IMR-90 (cell line): ENCODE data around the gene NUP42. TPM values are rescaled to one million over a fixed set of nuclear protein-coding genes. Genes with fewer than 3 reads are reported as not detected.

Experiments used
- ATAC-seq: fragments of 200-7000 bp; cut with Tn5 transposase; 2 replicates; pipeline ENCODE4 v1.9.1; 2020; ENCODE audit warnings: low read depth, mild to moderate bottlenecking, moderate library complexity
- BruUV-seq: library from RNA; stranded (reverse); fragments of 400-500 nt; replicated peaks from 2 replicates; lab custom pipeline; 2021; lab: Mats Ljungman, UMichigan
- CTCF ChIA-PET: fragments of 300-600 bp; formaldehyde crosslinking; extraction: SDS; loops from one replicate; lab custom pipeline; 2021; ENCODE audit warnings: antibody characterized with exemption; lab: Yijun Ruan, JAX
- POLR2A ChIA-PET: fragments of 300-600 bp; sonication (Branson Sonifier 250); formaldehyde crosslinking; loops from one replicate; lab custom pipeline; 2022; ENCODE audit warnings: antibody characterized with exemption; ENCODE audit not compliant: unreplicated experiment; lab: Charles Lee
- DNase-seq: peaks from one replicate; pipeline ENCODE4 v3.0.0; 2013
- H2AFZ ChIP-seq: replicated peaks from 2 replicates; pipeline ENCODE3; 2013; ENCODE audit warnings: low read length, mild to moderate bottlenecking; ENCODE audit not compliant: poor library complexity
- H2AK5ac ChIP-seq: 2 replicates; pipeline ENCODE4 v1.6.1; 2013; ENCODE audit warnings: low read depth, low read length, inconsistent platforms
- H2AK9ac ChIP-seq: replicated peaks from 2 replicates; pipeline ENCODE3; 2013; ENCODE audit warnings: mild to moderate bottlenecking, low read depth, low read length, moderate library complexity; ENCODE audit not compliant: poor library complexity
- H2BK120ac ChIP-seq: 2 replicates; pipeline ENCODE4 v1.6.1; 2013; ENCODE audit warnings: low read depth, low read length, inconsistent platforms
- H2BK15ac ChIP-seq: 3 replicates; pipeline ENCODE4 v1.6.1; 2013; ENCODE audit warnings: low read depth, low read length, inconsistent platforms
- H2BK20ac ChIP-seq: 2 replicates; pipeline ENCODE4 v1.6.1; 2013; ENCODE audit warnings: low read depth, mild to moderate bottlenecking, inconsistent platforms, low read length, moderate library complexity
- H2BK5ac ChIP-seq: 2 replicates; pipeline ENCODE4 v1.6.1; 2013; ENCODE audit warnings: mild to moderate bottlenecking, low read depth, low read length, inconsistent platforms; ENCODE audit not compliant: poor library complexity, severe bottlenecking
- H3K14ac ChIP-seq: replicated peaks from 2 replicates; pipeline ENCODE4 v1.6.1; 2013; ENCODE audit warnings: low read depth, low read length, inconsistent platforms
- H3K18ac ChIP-seq: 2 replicates; pipeline ENCODE4 v1.6.1; 2013; ENCODE audit warnings: low read depth, low read length, control low read depth
- H3K23ac ChIP-seq: 2 replicates; pipeline ENCODE4 v1.6.1; 2013; ENCODE audit warnings: low read depth, low read length, inconsistent platforms
- H3K27ac ChIP-seq: 2 replicates; pipeline ENCODE4 v1.5.1; 2013; ENCODE audit warnings: mild to moderate bottlenecking, control low read depth, low read length; ENCODE audit not compliant: insufficient read depth
- H3K27me3 ChIP-seq: 2 replicates; pipeline ENCODE4 v1.6.1; 2013; ENCODE audit warnings: low read length; ENCODE audit not compliant: control insufficient read depth, insufficient read depth
- H3K36me3 ChIP-seq: 2 replicates; pipeline ENCODE4 v1.6.1; 2013; ENCODE audit warnings: low read length, mixed read lengths; ENCODE audit not compliant: control insufficient read depth, insufficient read depth
- H3K4ac ChIP-seq: 2 replicates; pipeline ENCODE4 v1.6.1; 2013; ENCODE audit warnings: low read depth, low read length, inconsistent platforms
- H3K4me1 ChIP-seq: 2 replicates; pipeline ENCODE4 v1.6.1; 2013; ENCODE audit warnings: low read length, mixed read lengths; ENCODE audit not compliant: control insufficient read depth, insufficient read depth
- H3K4me2 ChIP-seq: 2 replicates; pipeline ENCODE4 v1.6.1; 2013; ENCODE audit warnings: low read depth, mild to moderate bottlenecking, control low read depth, low read length, moderate library complexity
- H3K4me3 ChIP-seq: 2 replicates; pipeline ENCODE4 v1.5.1; 2013; ENCODE audit warnings: low read depth, mild to moderate bottlenecking, control low read depth, low read length, moderate library complexity; ENCODE audit not compliant: insufficient read depth
- H3K56ac ChIP-seq: 2 replicates; pipeline ENCODE4 v1.6.1; 2013; ENCODE audit warnings: low read length, inconsistent platforms; ENCODE audit not compliant: insufficient read depth; ENCODE audit errors: extremely low read depth
- H3K79me1 ChIP-seq, 2 experiments: 2 replicates each; pipeline ENCODE4 v1.6.1; 2013; ENCODE audit warnings: low read length in 2 of 2, inconsistent platforms in 1 of 2, low read depth in 1 of 2
- H3K9ac ChIP-seq: 2 replicates; pipeline ENCODE4 v1.6.1; 2013; ENCODE audit warnings: low read depth, low read length, control low read depth
- H3K9me1 ChIP-seq: 2 replicates; pipeline ENCODE4 v1.6.1; 2013; ENCODE audit warnings: low read length, inconsistent platforms; ENCODE audit not compliant: insufficient read depth
- H3K9me3 ChIP-seq: 2 replicates; pipeline ENCODE4 v1.6.1; 2013; ENCODE audit warnings: low read length; ENCODE audit not compliant: control insufficient read depth, insufficient read depth
- H4K20me1 ChIP-seq: 2 replicates; pipeline ENCODE4 v1.6.1; 2013; ENCODE audit warnings: low read length, inconsistent platforms; ENCODE audit not compliant: insufficient read depth
- H4K5ac ChIP-seq: 2 replicates; pipeline ENCODE4 v1.6.1; 2013; ENCODE audit warnings: mild to moderate bottlenecking, low read depth, low read length, control low read depth
- H4K8ac ChIP-seq, 2 experiments: 2 replicates each; pipeline ENCODE4 v1.6.1; 2013; ENCODE audit warnings: low read depth in 2 of 2, low read length in 2 of 2, control low read depth in 1 of 2, inconsistent platforms in 1 of 2
- H4K91ac ChIP-seq: 2 replicates; pipeline ENCODE4 v1.6.1; 2013; ENCODE audit warnings: low read depth, low read length, inconsistent platforms; ENCODE audit not compliant: insufficient read depth
- CEBPB ChIP-seq: IDR thresholded peaks from 2 replicates; pipeline ENCODE4 v1.6.1; 2012; ENCODE audit warnings: low read depth, low read length, improper control_type of control experiment
- FOS ChIP-seq: fragments of 150-350 bp; IDR thresholded peaks from 2 replicates; pipeline ENCODE4 v1.6.1; 2016; ENCODE audit warnings: low read depth, low read length
- MXI1 ChIP-seq: IDR thresholded peaks from 2 replicates; pipeline ENCODE4 v1.6.1; 2012; ENCODE audit warnings: low read depth, mild to moderate bottlenecking, low read length, moderate library complexity, borderline replicate concordance
- NFE2L2 ChIP-seq: fragments of 150-350 bp; IDR thresholded peaks from 2 replicates; pipeline ENCODE4 v1.6.1; 2016; ENCODE audit warnings: low read depth, mild to moderate bottlenecking, low read length
- POLR2A ChIP-seq: IDR thresholded peaks from 2 replicates; pipeline ENCODE4 v1.6.1; 2012; ENCODE audit warnings: mild to moderate bottlenecking, low read depth, low read length
- RAD21 ChIP-seq: IDR thresholded peaks from 2 replicates; pipeline ENCODE4 v1.6.1; 2012; ENCODE audit warnings: low read length, improper control_type of control experiment
- RFX5 ChIP-seq: IDR thresholded peaks from 2 replicates; pipeline ENCODE4 v1.8.0; 2012; ENCODE audit warnings: low read depth, mild to moderate bottlenecking, low read length, moderate library complexity
- WGBS, 2 experiments: methylation state at CpG; one replicate each; pipeline versions ENCODE4 v1.1.5 to v1.1.7; 2013; ENCODE audit warnings: missing lambda C conversion rate in 2 of 2; ENCODE audit not compliant: insufficient read length in 1 of 2; ENCODE audit errors: extremely low coverage in 2 of 2; 5-methylcytosine and 5-hydroxymethylcytosine counted together
- dilution Hi-C: fragments of 300-500 bp; cut with HindIII; formaldehyde crosslinking; loops from one replicate; pipeline ENCODE4 v1.14.3; 2018; ENCODE audit warnings: low sequenced_read_pairs; ENCODE audit not compliant: unreplicated experiment
- in situ Hi-C: fragments of 300-500 bp; cut with MboI; formaldehyde crosslinking; loops from 3 replicates; pipeline ENCODE4 v1.14.3; 2019; ENCODE audit warnings: low sequenced_read_pairs, inconsistent platforms, mixed read lengths
- intact Hi-C: fragments of 100-400 bp; cut with micrococcal nuclease; formaldehyde crosslinking; loops from 2 replicates; pipeline ENCODE4 v1.10.0; 2022
- polyA plus RNA-seq, 3 experiments: library from polyadenylated mRNA; depleted of rRNA; stranded (reverse); fragments of >200 nt; gene quantifications; 2 replicates each; pipeline ENCODE4 v1.2.3, GENCODE V29; 2012; ENCODE audit warnings: low replicate concordance in 1 of 3
- total RNA-seq: library from RNA; depleted of rRNA; stranded (reverse); fragments of >200 nt; gene quantifications from 2 replicates; pipeline ENCODE4 v1.2.3, GENCODE V29; 2012
- TF ChIP-seq, protein P1 (sequence below): fragments of 150-350 bp; IDR thresholded peaks from 2 replicates; pipeline ENCODE4 v1.6.1; 2017; ENCODE audit warnings: mild to moderate bottlenecking, antibody characterized with exemption, low read length, low read depth

Gene NUP42
- total and polyA plus RNA-seq, 2 of the 4 experiments (the other 2 are of a cell fraction): 17.3 to 22.6 TPM

GRCh38 chr7:23235813-23236221 is 54.0 kb downstream of the NUP42 start:
- Histone ChIP-seq H3K27me3 (peaks cover 8% of the 10 kb centered on the region), H2BK15ac (no peak overlapping the region), H3K4me3 (no peak overlapping the region), H3K23ac (no peak overlapping the region), H3K4me2 (no peak overlapping the region), H4K20me1 (no peaks in the 10 kb centered on the region), H2AK9ac (no peak overlapping the region), H3K14ac (no peak overlapping the region), H4K5ac (no peak overlapping the region), H4K91ac (no peak overlapping the region), H3K27ac (no peak overlapping the region), H3K9ac (no peak overlapping the region), H2AFZ (no peak overlapping the region), H3K36me3 (no peaks in the 10 kb centered on the region), H3K9me3 (no peaks in the 10 kb centered on the region), H3K4me1 (no peaks in the 10 kb centered on the region), H4K8ac (no peak overlapping the region), H3K9me1 (no peaks in the 10 kb centered on the region), H2BK120ac (no peak overlapping the region), H2AK5ac (no peak overlapping the region), H2BK5ac (no peak overlapping the region), H3K79me1 (no peaks in the 10 kb centered on the region), H3K56ac (no peak overlapping the region), H3K18ac (no peak overlapping the region), H3K4ac (no peak overlapping the region), H2BK20ac (no peak overlapping the region)
- TF ChIP-seq RAD21 (no peak), RFX5 (no peak), FOS (no peak), POLR2A (no peak), NFE2L2 (no peak), CEBPB (no peak), MXI1 (no peak)
- TF ChIP-seq, protein P1, sequence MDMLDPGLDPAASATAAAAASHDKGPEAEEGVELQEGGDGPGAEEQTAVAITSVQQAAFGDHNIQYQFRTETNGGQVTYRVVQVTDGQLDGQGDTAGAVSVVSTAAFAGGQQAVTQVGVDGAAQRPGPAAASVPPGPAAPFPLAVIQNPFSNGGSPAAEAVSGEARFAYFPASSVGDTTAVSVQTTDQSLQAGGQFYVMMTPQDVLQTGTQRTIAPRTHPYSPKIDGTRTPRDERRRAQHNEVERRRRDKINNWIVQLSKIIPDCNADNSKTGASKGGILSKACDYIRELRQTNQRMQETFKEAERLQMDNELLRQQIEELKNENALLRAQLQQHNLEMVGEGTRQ: no peak
- 100% methylated on average over 2 of the region's 6 CpGs; no CpG with 5 or more reads in 1 of the 2 experiments for WGBS, 2 experiments
- ATAC-seq (no peak), DNase-seq (peak; percentile 35)
- no TSS peak for BruUV-seq
- CTCF ChIA-PET: no interaction called here
- dilution Hi-C loops: no loop called here
- POLR2A ChIA-PET: interaction anchor here (0.6 kb wide), 1 partner anchor 9 kb away, joined by 4 read pairs; no protein-coding TSS in a partner anchor
- intact Hi-C loops: loop anchor here (5.0 kb wide), 1 partner anchor 34 kb away; no protein-coding TSS in a partner anchor
- in situ Hi-C loops: no loop called here
